GM12874 (cell line): Measurements from ENCODE around the gene NEK7.

Experiments
- TF ChIP-seq, protein P1 (sequence below): IDR thresholded peaks from 2 replicates; pipeline ENCODE4 v1.5.1; 2011; ENCODE audit warnings: low read depth, mild to moderate bottlenecking, control low read depth, low read length, moderate library complexity; ENCODE audit not compliant: insufficient read depth

The NEK7 gene

DNA sequence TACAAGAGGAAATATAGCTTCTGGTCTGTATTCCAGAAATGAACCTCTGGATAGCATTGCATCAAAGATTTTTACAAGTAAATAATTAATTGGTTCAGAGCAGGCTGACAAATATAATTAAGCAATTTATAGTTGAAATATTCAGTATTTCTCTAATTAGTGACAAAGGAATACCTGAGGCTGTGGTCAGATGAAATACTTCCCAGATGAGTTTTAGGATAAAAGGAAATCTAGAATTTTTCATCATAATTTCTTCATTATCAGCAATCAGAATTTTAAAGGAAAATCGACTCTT, 112.8 kb downstream of the NEK7 start:
- TF ChIP-seq, protein P1, sequence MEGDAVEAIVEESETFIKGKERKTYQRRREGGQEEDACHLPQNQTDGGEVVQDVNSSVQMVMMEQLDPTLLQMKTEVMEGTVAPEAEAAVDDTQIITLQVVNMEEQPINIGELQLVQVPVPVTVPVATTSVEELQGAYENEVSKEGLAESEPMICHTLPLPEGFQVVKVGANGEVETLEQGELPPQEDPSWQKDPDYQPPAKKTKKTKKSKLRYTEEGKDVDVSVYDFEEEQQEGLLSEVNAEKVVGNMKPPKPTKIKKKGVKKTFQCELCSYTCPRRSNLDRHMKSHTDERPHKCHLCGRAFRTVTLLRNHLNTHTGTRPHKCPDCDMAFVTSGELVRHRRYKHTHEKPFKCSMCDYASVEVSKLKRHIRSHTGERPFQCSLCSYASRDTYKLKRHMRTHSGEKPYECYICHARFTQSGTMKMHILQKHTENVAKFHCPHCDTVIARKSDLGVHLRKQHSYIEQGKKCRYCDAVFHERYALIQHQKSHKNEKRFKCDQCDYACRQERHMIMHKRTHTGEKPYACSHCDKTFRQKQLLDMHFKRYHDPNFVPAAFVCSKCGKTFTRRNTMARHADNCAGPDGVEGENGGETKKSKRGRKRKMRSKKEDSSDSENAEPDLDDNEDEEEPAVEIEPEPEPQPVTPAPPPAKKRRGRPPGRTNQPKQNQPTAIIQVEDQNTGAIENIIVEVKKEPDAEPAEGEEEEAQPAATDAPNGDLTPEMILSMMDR: no peak

DNA sequence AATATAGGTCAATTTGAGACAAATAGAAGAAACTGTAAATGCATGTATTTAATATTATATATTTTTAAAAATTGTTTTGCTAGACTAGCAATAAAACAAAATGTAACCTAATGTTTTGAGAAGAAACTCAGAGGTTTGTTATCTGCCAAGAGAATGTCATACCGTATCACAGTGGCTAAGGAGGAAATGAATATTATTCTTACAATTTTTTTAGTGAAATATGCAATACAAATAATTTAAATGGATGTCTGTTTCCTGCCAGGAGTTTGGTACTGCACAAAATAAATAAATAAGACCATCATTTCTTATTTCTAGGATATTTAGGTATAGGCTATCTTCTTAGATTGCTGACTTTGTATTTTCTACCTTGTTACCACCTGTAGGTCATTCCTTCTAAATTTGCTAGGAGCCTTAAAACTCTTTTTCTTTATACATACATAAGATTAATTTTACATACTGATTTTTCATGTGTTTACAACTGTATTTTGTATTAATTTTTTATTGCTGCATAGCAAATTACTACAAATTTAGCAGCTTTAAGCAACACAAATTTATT, 113.6 kb downstream of the NEK7 start:
- TF ChIP-seq, protein P1: no peak

DNA sequence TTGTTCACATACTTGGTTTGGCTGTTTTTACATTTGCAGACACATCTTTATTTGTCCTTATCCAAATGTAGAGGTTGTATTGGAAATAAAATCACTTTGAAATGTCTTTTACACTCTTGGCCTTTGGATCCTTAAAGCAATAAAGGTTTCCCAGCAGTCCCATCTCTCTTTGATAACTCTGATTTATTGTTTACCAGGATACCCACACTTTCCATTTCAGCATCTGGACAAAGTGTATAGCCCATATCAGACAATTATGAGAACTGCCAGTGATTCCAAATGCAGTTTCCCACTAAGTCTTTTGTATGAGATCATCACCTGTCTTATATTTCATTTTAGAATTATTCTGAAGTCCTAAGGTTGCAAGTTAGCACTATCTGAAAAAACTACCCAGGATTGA, 114.7 kb downstream of the NEK7 start:
- TF ChIP-seq, protein P1: no peak

DNA sequence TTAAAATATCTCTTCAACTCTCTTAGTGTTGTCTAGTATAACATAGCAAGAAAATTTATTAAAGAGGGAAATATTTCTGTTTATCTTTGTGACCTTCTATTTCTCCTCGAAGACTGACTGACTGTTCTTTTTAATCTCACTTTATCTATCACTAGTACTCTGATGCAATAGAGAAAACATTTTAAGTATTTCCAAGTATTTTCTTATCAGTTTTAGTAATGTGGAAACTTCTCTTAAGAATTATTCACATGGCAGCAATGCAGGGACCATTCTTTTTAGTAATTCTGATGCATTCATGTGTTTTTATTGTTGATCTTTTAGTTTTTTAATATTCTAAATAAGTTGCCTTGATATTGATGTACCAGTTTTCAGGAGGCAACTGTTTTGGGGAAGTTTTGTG, 115.7 kb downstream of the NEK7 start:
- TF ChIP-seq, protein P1: no peak

DNA sequence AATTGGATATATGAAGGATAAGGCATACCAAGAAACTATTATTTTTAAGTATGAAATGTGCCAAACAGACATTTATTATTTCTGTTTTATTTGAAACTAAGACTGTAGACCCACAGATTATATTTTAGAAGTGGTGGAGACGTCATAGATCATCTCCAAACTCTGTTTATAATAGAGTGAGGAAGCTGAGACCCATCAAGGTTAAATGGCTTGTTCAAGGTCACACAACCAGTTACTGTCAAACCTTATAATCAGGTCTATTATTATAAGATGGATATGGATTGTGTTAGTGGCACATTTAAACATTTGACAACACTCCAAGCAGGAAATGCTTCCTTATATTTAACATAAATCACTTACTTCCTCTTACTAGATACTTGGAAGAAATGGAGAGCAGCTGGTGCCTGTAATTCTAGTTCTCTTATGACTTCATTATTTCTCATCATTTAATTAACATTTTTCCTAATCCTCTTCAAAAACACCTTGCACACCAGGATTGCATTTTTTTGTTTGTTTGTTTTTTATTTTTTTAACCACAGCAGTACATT, 117.0 kb downstream of the NEK7 start:
- TF ChIP-seq, protein P1: no peak

DNA sequence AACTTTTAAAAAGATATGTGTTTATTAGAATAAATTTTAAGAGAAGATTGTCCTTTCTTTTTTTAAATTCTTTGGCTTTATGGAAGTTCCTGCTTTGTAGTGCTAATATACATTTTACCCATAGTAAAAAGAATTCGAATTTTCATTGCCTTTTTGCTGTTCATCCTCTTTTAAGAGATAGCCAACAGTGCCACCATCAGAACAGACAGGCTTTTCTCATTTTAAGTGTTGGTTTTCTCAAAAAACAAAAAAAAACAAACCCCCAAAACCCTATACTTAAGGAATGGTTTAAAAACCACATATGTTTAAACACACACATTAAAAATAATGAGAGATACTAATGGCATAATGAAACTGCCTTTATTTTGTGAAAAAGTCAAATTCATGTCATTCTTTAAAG, 118.8 kb downstream of the NEK7 start:
- TF ChIP-seq, protein P1: no peak

DNA sequence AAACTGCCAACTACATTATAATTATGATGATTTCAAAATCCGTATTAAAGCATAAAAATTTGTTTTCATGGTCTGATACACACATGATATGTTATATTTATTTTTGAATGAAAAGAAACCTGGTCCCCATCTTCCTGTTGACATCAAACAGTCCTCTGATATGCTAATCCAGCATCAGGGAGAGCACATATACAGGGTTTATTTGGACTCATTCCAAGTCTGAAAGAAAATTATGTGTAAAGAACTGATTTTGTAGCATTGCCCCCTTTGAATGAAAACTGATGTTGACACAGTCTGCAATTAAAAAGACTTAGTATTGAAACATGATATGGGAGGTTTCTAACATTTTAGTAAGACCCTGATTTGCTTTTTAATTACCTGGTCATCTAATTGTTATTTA, 119.4 kb downstream of the NEK7 start:
- TF ChIP-seq, protein P1: no peak
